GM21526 (cell line): Measurements from ENCODE around the gene RNF43.
"Not testable (repeated sequence)": the region's sequence is repeated elsewhere in the genome, so short reads cannot be mapped to it uniquely, and the experiment has no call there.

Experiments
- ATAC-seq: cut with Tn5 transposase; IDR thresholded peaks from one replicate; pipeline ENCODE4 v1.9.1; 2021; ENCODE audit warnings: moderate library complexity; ENCODE audit not compliant: unreplicated experiment, low FRiP score

The RNF43 gene

GRCh38 chr17:58410714-58411407 lies 6.5 kb downstream of the RNF43 start:
- ATAC-seq = no peak

GRCh38 chr17:58409432-58409831 lies 7.9 kb downstream of the RNF43 start:
- no peak for ATAC-seq

DNA sequence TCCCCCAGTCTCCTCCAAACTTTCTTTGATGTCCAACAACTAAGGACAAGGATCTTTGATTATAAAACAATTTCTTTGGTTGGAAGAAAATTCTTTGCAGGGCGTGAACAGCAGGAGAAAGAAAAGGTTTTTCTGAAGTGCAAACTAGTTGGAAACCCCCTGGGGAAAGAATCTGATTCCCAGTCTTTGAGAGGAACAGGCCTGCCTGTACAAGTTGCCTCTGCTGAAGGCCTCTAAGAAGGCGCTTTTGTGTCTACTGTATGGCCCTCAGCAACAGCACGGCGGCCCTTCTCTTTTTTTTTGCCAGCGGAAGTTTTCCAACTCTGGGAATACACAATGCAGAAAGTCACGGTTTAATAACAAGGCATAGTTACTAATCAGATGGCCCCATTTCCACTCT lies 14.0 kb downstream of the RNF43 start:
- no peak for ATAC-seq

- ATAC-seq = no peak
Observed at GRCh38 chr17:58402679-58403078, 14.7 kb downstream of the RNF43 start.

DNA sequence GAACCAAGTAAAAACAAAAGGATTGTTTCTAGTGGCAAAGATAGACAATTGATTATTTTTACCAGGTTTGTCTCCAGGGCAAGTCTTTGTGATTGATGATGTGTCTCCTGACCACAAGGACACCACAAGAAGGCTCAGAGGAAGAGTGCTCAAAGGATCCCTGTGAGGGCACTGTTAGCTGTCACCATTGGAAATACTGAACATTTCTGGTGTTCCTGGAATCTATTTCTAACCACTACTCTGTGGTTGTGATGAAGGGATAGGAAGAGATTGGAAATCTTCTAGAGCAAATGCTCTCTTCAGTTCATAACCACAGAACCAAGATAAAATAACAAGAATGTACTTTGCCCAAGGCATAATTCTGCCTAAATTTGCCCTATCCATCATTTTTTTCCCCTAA lies 15.3 kb downstream of the RNF43 start:
- ATAC-seq = no peak

DNA sequence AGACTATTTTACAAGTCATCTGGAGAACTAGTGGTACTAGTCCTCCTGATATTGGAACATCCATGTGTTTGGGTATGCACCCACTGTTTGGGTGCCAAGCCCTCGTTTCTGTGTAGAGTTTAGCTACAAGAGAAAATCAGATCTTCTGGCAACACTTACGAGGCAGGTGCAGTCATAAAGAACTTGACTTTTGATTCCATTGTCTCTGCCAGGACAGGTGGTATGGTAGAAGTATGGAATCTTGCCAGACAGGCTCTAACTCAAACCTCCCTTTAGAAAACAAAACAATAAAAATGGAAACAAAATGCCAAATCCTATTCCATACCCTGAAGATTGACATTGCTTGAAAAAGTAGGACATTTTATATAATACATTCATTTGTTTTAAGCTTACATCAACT lies 16.0 kb downstream of the RNF43 start:
- no peak for ATAC-seq

GRCh38 chr17:58400826-58401225 lies 16.5 kb downstream of the RNF43 start:
- no peak for ATAC-seq

DNA sequence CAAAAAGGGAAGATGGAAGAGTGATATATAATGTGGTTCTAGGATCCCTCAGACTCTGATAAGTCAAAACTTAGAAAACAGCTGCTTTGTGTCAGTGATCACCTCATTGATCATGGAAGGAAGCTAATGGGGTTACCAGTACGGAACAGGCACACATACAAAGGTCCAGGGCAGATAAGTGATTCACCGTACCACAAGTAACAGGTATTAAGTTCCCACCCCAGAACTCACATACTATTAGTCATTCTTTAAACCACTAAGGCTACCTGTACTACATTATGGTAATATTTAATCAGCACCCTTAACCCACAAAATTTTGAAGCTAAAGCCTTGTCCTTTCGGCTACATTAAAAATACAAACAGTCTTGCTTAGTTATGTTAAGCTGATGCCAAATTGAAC lies 17.4 kb downstream of the RNF43 start:
- ATAC-seq = no peak

GRCh38 chr17:58398574-58399266 lies 18.6 kb downstream of the RNF43 start:
- ATAC-seq = no peak

DNA sequence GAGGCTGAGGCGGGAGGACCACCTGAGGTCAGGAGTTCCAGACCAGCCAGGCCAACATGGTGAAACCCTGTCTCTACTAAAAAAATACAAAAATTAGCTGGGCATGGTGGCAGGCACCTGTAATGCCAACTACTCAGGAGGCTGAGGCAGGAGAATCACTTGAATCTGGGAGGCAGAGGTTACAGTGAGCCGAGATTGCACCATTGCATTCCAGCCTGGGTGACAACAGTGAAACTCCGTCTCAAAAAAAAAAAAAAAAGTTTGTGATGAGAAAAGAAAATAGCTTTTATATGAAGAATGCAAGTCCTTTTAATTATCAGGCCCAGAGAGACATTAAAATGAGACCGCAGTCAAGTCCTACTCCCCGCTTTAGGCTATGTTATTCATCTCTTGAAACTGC lies 19.9 kb downstream of the RNF43 start:
- ATAC-seq = not testable (repeated sequence)

- ATAC-seq = no peak
Observed at GRCh38 chr17:58396173-58396572, 21.2 kb downstream of the RNF43 start.

DNA sequence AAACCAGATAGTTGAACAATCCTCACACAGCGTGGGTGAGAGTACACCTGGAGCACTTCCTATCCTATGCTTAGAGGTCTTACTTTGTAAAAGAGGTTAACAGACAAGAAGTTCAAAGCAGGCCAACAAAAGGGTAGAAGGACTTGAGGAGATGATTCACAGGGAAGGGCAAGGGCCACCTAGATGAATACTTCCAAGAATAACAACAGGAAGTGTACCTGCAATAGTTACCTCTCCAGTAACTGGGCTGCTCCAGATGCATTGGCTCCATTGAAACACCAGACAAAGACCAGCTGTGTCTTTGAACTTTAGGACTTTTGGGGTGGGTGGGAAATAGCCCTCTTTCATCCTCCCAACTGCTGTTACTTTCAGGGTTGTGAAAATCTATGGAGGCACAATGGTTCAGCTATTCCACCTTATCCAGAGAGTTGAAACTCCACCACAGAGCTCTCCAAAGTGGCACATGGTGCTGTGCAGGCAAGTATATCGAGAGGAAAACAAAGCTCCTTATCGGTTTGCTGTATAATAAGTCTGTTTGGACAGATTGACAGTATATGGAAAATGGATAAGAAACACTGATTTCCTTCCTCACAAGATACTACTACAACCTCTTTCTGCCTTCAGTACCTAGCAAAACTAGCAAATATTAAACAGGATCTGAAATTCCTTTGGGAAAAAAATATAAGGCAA lies 22.7 kb downstream of the RNF43 start:
- ATAC-seq = no peak

DNA sequence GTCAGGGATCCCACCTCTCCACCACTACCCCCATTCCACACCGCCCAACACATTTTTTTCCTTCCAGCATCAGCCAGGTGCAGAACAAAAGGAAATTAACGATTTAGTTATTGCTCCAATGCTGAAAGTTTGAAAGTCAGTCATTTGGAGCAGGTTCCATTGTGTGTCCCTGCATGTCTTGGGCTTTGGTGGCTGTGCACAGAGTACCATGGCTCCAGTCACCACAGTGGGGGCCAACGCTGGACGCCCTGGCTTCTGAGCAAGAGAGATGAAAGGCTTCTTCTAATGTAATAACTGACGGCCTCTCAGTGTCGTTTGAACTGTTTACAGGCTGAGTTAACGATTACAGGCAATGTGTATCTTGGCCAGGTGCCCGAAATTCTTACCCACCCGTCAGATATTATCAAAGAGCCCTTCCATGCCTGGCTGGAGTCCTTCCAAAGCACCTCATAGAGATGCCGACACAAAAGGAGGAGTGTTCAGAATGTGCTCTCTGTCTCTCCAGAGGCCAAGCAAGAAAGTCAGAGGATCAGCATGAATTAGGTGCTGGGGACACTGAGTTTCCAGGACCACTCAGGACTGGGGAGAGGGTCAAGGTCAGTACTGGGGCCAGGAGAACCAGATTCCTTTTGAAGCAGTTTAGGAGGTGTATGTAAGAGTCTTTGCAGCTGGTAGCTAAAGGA lies 25.9 kb downstream of the RNF43 start:
- ATAC-seq = no peak

- no peak for ATAC-seq
Observed at GRCh38 chr17:58390884-58391283, 26.4 kb downstream of the RNF43 start.

DNA sequence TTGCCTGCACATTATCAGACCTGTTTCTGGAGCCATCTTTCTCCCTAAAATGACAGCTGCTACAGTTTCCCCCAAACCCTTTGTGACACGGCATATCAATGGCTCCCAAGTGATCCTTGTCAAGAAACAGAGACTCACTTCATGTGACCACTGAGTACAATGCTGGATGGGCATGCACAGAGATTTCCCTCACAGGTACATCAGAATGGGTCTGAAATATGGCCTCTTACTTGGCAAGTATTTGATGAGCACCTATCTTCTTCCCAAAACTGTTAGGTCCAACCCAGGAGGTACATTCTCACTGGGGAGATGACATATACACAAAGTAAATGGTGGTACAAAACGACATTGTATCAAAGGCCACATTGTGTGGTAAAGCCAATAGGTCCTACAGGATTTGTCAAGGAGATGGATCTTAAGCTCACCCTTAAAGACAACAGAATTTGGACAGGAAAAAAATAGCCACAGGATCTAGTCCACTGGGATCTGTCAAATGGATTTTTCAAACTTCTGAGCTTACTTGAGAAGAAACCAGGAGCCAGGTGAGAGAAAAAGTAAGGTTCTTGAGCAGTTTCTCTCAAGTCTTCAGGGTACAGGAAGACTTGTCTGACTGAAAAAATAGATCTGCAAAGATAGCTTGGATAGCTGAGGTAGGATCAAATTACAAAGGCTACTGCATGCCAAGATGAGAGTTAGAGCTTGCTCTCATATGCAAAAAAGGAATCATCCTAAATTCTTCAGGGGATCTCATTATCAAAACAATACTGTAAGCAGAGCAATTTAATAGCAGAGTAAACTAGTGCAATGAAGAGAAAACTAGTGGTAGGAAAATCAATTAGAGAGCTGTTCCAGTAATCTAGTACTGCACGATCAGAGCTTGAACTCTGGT lies 28.8 kb downstream of the RNF43 start:
- no peak for ATAC-seq

DNA sequence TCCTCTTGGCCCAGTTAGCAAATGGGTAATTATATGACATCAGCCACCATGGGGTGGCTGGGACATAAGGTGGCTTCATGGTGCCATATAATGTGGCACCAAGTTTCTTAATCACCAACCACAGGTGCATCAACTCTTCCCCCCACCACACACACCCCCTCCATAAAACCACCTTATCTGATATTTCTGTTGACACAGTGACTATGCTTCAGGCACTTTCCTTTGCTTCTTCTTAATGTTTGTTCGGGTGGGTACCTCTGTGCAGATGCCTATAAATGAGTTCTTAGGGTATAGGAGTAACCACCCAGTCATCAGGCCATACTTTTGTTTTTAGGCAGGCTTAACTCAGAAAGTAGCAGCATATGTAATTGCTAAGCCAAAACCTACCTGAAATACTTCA lies 29.5 kb downstream of the RNF43 start:
- no peak for ATAC-seq

DNA sequence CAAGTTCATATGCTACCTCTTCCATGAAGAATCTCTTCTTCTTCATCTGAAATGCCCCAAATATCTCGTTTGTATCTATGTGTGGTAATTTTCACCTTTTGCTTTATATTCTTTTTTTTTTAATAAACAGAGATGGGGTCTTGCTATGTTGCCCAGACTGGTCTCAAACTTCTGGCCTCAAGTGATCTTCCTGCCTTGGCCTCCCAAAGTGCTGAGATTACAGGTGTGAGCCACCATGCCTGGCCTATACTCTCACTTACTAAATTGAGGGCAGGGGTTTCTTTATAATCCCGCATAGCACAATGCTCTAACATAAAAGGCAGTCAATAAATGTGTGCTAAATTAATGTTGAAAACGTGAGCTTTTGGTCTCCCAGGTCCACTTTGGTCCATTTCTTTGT lies 30.6 kb downstream of the RNF43 start:
- no peak for ATAC-seq

DNA sequence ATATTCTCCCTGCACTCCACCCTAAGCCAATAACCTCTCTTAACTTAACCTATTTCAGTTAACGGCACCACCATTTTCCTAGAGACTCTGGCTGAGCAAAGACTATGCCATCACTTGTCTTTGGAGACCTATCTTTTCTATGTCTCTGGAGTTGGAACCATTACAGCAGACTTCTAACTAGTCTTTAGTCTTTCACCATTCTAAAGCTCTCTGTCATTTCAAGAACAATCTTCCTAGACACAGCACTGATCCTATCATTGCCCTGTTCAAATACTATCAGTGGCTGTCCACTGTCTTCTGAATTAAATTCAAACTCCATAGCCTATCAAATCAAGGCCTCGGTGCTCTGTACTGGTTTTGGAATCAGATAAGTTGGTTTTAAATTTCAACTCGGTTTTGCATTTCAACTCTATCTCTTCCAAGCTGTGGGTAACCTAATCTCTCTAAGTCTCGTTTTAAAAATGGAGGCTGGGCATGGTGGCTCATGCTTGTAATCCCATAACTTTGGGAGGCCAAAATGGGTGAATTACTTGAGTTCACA lies 31.9 kb downstream of the RNF43 start:
- no peak for ATAC-seq

- ATAC-seq = no peak
Observed at GRCh38 chr17:58384897-58385296, 32.4 kb downstream of the RNF43 start.

GRCh38 chr17:58383892-58384462 lies 33.4 kb downstream of the RNF43 start:
- no peak for ATAC-seq
